Left ventricle myocardium superior (tissue), 1 donor: ENCODE measurements around the gene PRKAA1. TPM values are rescaled to one million over a fixed set of nuclear protein-coding genes. Genes with fewer than 3 reads are reported as not detected.
"Not testable (repeated sequence)": the region's sequence is repeated elsewhere in the genome, so short reads cannot be mapped to it uniquely, and the experiment has no call there.

Source experiments
- ATAC-seq: fragments of 200-7000 bp; cut with Tn5 transposase; one replicate; pipeline ENCODE4 v1.9.1; 2020; ENCODE audit warnings: mild to moderate bottlenecking, moderate library complexity
- DNase-seq: peaks from one replicate; pipeline ENCODE4 v3.0.0-alpha.2; 2020
- intact Hi-C: fragments of 100-400 bp; cut with micrococcal nuclease; formaldehyde crosslinking; loops from one replicate; pipeline ENCODE4 v1.11.0; 2022
- total RNA-seq: library from RNA; stranded (reverse); fragmentation: NEBNext Ultra II Directional; extraction: Animal tissue kit (Norgen Biotek cat#: 25700); gene quantifications from one replicate; pipeline ENCODE4 v1.2.1, GENCODE V29; 2021
- donor health status: DM: no; HTN: yes; CAD: no; lungs with severe emphysema.

Gene PRKAA1
- total RNA-seq, 1 donor from 2014 or later, result 35.9 TPM

DNA sequence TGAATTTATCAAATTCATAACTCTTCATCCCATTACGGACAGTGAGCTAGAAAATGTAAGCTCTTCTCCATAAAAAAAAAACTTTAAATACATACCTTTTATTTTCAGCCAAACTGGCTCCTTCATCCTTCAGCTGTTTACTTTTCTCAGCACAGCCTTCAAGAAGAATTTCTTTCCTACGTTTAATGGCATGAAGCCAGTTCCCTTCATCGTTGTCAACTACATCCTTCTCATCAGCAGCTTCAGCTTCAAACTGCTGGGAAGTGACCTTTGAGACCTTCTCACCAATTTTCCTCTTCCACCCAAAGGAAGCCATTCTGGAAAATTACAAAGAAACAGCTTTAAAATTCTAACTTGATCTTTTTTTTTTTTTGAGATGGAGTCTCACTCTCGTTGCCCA is 51.5 kb downstream of the PRKAA1 start:
- DNase-seq (no peak), ATAC-seq (no peak)
- intact Hi-C loops, result no loop called here

DNA sequence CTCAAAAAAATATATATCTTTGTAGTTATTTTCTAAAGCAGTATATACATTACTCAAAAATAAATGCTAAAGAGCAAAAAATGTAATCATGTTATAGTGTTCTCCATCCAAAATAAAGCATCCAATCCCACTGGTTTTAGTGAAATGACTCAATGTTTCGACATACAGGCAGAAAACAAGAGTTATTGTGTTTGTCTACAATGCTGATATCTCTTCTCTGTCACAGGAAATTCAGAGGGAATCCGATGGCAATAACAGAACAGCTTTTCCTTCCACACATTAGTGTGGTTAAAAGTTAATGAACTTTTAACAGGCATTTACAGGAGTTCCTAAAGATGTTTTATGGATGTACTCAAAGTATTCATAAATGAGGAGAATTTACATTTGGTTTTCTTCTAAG is 54.4 kb downstream of the PRKAA1 start:
- ATAC-seq (no peak), DNase-seq (no peak)
- intact Hi-C loops, result no loop called here

DNA sequence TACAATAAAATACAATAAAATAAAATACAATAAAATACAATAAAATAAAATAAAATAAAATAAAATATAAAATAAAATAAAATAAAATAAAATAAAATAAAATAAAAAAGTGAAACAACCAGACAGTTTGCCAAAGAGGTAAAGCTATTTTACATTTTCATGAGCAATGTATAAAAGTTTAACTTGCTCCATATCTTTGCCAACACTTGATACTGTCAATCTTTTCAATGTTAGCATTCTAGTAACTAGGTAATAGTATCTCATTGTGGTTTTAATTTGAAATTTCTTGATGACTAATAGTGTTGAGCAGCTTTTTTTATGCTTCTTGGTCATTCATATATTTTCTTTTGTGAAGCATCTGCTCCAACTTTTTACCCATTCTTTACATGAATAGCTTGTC is 59.7 kb downstream of the PRKAA1 start:
- ATAC-seq (no peak), DNase-seq (no peak)
- intact Hi-C loops, result loop anchor here (10.0 kb wide), 1 partner anchor 794 kb away; no protein-coding TSS in a partner anchor

DNA sequence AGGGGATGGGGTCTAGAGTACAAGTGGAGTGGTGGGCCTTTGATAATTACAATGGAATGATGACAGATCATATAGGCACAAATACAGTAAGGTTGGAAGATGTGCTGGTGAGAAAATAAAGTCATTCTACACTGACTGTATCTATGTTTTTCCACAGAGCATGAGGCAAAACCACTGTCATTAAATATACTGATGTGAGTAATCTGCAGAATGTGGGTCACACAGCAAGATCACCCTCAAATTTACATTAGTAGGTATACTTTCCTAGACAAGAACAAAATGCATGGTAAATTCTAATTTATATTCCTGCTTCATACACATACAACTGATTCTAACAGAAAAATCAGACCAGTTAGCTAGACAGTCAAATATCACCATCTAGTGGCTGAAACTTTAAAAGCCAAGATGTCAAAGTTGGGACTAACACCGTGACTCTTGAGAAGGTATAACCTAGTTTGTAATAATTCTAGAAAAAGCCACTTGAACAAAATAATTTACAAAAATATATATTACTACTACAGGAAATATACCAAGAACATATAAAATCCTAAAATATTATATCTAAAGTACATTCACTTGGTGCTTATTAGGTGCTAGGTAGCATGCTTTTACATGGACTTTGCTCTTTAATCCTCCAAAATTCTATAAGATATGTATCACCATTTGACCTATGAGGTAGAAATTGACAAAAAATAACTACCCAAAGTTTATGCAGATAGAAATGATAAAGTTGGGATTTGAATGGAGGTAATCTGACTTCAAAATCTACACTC is 61.9 kb downstream of the PRKAA1 start:
- ATAC-seq (peak; percentile 63), DNase-seq (no peak)
- intact Hi-C loops, result loop anchor here (10.0 kb wide), 1 partner anchor 791 kb away; no protein-coding TSS in a partner anchor

DNA sequence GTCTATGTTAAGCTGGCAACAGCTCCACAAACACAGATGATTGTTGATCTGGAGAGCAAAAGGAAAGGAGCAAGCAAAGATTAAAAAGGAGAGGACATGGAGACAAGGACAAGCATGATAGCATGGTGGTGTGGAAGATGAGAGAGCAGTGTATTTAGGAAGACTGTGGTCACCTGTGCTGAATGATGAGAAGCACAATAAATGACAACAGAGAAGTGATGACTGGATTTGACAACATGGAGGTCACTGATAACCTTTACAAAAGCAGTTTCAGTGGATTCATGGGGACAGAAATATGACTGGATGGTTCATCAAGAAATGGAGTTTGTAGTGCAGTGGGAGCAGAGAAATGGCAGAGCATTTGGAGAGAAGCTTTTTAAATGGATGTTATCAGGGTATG is 62.6 kb downstream of the PRKAA1 start:
- intact Hi-C loops, result loop anchor here (10.0 kb wide), 1 partner anchor 791 kb away; no protein-coding TSS in a partner anchor
- ATAC-seq, result no peak
- DNase-seq, result no peak

DNA sequence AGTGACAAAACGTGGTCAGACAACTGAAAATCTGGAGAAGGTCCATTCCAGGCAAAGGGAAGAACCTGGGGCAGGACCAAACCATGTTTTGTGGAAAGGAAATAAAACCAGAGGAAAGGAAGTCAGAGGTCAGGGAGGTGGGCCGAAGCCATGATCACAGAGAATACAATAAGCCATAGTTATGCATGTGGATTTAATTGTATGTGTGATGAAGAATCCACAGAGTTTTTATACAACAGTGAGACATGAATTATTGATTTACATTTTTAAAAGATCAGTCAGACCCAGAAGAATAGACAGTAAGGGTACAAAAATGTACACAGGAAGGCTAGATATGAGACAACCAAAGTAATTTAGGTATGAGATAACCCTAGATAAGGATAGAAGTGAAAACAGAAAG is 63.2 kb downstream of the PRKAA1 start:
- no peak for ATAC-seq

DNA sequence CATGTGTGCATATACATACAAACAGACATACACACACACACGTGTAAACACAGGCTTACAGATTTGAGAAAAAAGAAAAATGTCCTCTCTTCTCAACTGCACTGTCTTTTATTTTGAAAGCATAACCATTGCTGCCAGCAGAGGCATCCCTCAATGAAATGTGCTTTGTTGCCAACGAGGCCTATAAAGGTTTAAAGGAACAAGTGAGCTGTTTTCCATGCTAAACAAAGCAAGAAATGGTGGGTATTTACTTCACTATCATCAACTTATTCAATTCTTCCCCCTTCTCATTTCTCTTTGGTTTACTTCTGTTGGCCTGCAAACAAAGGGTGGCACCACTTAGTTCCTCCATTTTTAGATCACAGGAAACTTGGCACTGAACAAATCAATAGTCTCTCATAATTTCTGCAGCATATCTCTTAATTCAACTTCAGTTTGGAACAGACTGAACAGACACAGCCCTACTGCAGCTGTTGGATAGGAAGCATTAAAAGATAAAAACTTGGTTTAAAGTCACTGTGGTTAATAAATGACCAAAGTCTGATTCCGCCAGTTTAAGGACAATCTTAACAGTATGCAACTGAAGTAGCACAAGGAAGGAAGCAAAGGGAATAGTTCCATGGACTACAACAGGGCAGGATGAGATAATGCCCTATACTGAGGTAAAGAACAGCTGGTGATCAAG is 64.2 kb downstream of the PRKAA1 start:
- intact Hi-C loops, result loop anchor here (10.0 kb wide), 1 partner anchor 789 kb away; no protein-coding TSS in a partner anchor
- ATAC-seq, result peak; percentile 74
- no peak for DNase-seq

More for the DNA sequence above, 63.2 kb downstream of the PRKAA1 start:
- intact Hi-C loops, result loop anchor here (10.0 kb wide), 1 partner anchor 790 kb away; no protein-coding TSS in a partner anchor
- DNase-seq, result no peak

DNA sequence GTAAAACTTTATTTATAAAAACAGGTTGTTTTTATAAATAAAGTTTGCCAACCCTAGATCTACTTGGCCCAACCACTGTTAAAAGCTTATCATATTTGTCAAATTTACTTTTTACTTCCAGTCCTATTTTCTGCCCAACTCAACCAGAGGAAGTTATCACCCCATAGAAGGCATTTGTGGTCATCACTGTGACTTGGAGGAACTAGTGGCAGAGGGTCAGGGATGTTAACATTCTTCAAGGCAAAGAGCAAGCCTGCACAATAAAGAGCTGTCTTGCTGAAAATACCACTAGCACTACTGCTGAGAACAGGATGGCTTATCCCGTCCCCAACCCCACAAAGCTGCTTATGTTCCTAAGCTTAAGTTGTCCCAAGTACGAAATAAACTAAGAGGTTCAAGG is 64.7 kb downstream of the PRKAA1 start:
- ATAC-seq (no peak), DNase-seq (no peak)
- intact Hi-C loops, result loop anchor here (10.0 kb wide), 1 partner anchor 789 kb away; no protein-coding TSS in a partner anchor

DNA sequence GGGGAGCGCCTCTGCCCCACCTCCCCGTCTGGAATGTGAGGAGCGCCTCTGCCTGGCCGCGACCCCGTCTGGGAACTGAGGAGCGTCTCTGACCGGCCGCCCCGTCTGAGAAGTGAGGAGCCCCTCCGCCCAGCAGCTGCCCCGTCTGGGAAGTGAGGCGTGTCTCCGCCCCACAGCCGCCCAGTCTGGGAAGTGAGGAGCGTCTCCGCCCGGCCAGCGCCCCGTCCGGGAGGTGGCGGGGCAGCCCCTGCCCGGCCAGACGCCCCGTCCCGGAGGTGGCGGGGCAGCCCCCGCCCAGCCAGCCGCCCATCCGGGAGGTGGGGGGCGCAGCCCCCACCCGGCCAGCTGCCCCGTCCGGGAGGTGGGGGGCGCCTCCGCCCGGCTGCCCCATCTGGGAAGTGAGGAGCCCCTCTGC is 75.7 kb downstream of the PRKAA1 start:
- ATAC-seq, intact Hi-C loops, DNase-seq: not testable (repeated sequence)

DNA sequence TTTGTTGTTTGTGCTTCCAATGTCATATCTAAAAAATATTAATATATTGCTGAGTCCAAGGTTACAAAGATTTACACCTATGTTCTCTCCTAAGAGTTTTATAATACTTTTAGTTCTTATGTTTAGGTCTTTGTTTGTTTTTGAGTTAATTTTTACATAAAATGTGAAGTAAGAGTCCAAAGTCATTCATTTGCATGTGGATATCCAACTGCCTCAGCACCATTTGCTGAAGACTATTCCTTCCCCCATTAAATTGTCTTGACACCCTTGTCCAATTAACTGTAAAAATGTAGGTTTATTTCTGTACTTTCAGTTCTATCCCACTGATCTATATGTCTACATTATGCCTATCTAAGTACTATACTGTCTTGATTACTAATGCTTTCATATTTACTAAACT is 78.1 kb downstream of the PRKAA1 start:
- no peak for ATAC-seq

DNA sequence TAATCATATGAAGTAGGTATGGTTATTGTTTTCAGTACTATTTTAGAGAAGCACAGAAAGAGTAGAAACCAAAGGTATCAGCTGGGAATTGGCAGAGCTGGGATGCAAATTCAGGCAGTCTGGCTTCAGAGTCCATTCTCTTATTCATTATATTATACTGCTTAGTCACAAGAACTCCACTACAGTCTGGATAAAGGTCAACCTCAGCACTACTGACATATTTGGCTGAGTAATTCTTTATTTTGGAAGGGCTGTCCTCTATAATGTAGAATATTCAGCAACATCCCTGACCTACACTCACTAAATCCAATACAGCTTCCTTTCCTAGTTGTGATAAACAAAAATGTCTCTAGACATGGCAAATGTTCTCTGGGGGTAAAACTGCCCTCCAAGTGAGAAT is 80.9 kb downstream of the PRKAA1 start:
- intact Hi-C loops, result no loop called here
- DNase-seq (no peak), ATAC-seq (no peak)

More for the DNA sequence above, 78.1 kb downstream of the PRKAA1 start:
- DNase-seq, result no peak
- intact Hi-C loops, result no loop called here

DNA sequence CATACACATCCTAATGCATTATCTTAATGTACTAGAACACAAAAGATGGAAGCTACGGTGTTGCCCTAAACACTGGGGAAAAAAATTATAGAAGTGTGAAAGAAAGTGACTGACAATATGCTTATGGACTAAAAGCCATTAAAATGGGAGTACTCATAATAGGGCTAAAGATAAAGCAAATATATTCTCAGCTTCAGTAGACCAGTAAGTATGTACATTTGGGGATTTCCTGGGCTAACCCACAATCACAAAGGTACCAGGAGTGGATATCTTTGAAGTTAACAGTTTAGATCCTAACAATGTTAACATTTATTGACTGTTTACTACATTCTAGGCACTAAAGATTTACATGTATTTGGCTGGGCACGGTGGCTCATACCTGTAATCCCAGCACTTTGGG is 81.6 kb downstream of the PRKAA1 start:
- ATAC-seq (no peak), DNase-seq (no peak)
- intact Hi-C loops, result no loop called here

DNA sequence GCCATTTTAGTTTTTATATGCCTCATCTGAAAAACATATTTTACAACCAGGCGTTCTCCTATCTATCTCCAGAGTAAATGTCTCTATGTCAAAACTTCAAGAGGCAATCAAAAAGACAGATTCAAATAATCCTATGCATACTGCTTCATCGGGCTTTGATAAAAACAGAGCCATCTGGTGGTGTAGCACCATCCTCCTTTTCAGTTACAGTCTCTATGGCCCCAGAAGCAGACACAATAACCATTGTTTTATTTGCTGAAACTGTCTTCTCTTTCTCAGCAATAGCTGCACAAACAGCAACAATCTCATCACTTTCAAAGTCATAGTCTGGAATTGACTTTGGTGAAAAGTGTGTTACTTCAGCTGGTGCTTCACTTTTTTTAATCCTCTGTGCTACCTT is 82.2 kb downstream of the PRKAA1 start:
- ATAC-seq (no peak), DNase-seq (no peak)
- intact Hi-C loops, result no loop called here

DNA sequence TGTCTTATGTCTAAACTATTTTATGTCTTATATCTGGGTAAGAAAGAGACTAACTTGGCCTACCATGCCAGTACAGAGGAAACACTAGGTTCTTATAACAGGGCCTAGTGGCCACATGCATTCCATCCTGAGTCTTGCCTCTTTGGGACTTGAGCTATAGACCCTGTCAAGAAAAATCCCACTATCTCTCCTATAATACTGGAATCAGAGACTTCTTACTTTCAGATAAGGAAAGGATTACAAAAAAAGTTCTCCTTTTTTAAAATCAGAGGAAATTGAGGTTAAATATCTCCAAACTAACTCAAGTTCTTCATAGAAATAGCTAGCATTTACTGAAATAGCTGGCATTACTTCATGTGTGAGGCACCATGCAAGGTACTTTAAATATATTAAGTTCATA is 84.2 kb downstream of the PRKAA1 start:
- intact Hi-C loops, result no loop called here
- DNase-seq (no peak), ATAC-seq (no peak)

DNA sequence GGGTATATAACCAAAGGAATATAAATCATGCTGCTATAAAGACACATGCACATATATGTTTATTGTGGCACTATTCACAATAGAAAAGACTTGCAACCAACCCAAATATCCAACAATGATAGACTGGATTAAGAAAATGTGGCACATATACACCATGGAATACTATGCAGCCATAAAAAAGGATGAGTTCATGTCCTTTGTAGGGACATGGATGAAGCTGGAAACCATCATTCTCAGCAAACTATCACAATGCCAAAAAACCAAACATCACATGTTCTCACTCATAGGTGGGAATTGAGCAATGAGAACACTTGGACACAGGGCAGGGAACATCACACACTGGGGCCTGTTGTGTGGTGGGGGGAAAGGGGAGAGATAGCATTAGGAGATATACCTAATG is 87.6 kb downstream of the PRKAA1 start:
- intact Hi-C loops, ATAC-seq, DNase-seq: not testable (repeated sequence)

Other genes with a start within 250 kb of the PRKAA1 start
- gene PTGER4, start 118.5 kb downstream of the PRKAA1 start, total RNA-seq, result 6.6 TPM
- 14.8 TPM for gene TTC33, start 42.4 kb downstream of the PRKAA1 start, total RNA-seq
- gene RPL37, start 36.8 kb upstream of the PRKAA1 start, total RNA-seq, result 619 TPM
- 6.4 TPM for gene CARD6, start 43.0 kb upstream of the PRKAA1 start, total RNA-seq
- 199 TPM for gene C7, start 111.1 kb upstream of the PRKAA1 start, total RNA-seq